Liver (tissue), 9 donors: Measurements from ENCODE around the gene ADAD1. TPM values are rescaled to one million over a fixed set of nuclear protein-coding genes. Genes with fewer than 3 reads are reported as not detected.

Experiments used
- DNase-seq: peaks from one replicate; pipeline ENCODE4 v3.0.0-alpha.2; 2017; ENCODE audit warnings: low spot score
- H3K27ac ChIP-seq, 2 donors: one replicate each; pipeline ENCODE4 v1.7.0; 2013; ENCODE audit warnings: inconsistent platforms in 2 of 2, low read length in 2 of 2, control low read depth in 1 of 2, low read depth in 1 of 2, mild to moderate bottlenecking in 1 of 2
- H3K27me3 ChIP-seq, 4 donors: one replicate each; pipeline versions ENCODE4 v1.6.1 to v1.7.0; 2013; ENCODE audit warnings: low read length in 3 of 4, inconsistent platforms in 1 of 4, mild to moderate bottlenecking in 1 of 4, moderate library complexity in 1 of 4; ENCODE audit not compliant: control insufficient read depth in 4 of 4, insufficient read depth in 4 of 4
- H3K36me3 ChIP-seq, 4 donors: one replicate each; pipeline versions ENCODE4 v1.6.1 to v1.7.0; 2013; ENCODE audit warnings: low read length in 3 of 4, mild to moderate bottlenecking in 3 of 4, low read depth in 1 of 4, moderate library complexity in 1 of 4; ENCODE audit not compliant: control insufficient read depth in 4 of 4, insufficient read depth in 3 of 4
- H3K4me1 ChIP-seq, 4 donors: one replicate each; pipeline versions ENCODE4 v1.6.1 to v1.7.0; 2013; ENCODE audit warnings: low read length in 3 of 4, mild to moderate bottlenecking in 3 of 4, moderate library complexity in 1 of 4; ENCODE audit not compliant: control insufficient read depth in 4 of 4, insufficient read depth in 4 of 4
- H3K4me3 ChIP-seq, 3 donors: one replicate each; pipeline versions ENCODE4 v1.6.1 to v1.7.0; 2013; ENCODE audit warnings: low read length in 3 of 3, control low read depth in 1 of 3, low read depth in 1 of 3, mild to moderate bottlenecking in 1 of 3
- H3K9ac ChIP-seq, 2 donors: one replicate each; pipeline ENCODE4 v1.7.0; 2013; ENCODE audit warnings: low read length in 2 of 2, mild to moderate bottlenecking in 2 of 2, moderate library complexity in 2 of 2, control low read depth in 1 of 2, low read depth in 1 of 2
- H3K9me3 ChIP-seq, 4 donors: one replicate each; pipeline versions ENCODE4 v1.6.1 to v1.7.0; 2013; ENCODE audit warnings: low read length in 3 of 4; ENCODE audit not compliant: control insufficient read depth in 4 of 4
- ATF3 ChIP-seq: IDR thresholded peaks from 2 replicates; pipeline ENCODE4 v1.6.1; 2016; ENCODE audit warnings: antibody characterized with exemption
- CTCF ChIP-seq: fragments of 150-350 bp; IDR thresholded peaks from 2 replicates; pipeline ENCODE4 v1.5.1; 2017; ENCODE audit warnings: improper control_type of control experiment, low read depth, low read length; ENCODE audit not compliant: missing input control
- EGR1 ChIP-seq, 2 donors: IDR thresholded peaks; 2 replicates each; pipeline ENCODE4 v1.6.1; 2016 to 2018; ENCODE audit warnings: antibody characterized with exemption in 2 of 2, low read depth in 2 of 2
- FOXA1 ChIP-seq: IDR thresholded peaks from 2 replicates; pipeline ENCODE4 v1.6.1; 2016; ENCODE audit warnings: antibody characterized with exemption
- HNF4A ChIP-seq, 2 donors: conservative IDR thresholded peaks; 2 replicates each; pipeline ENCODE4 v1.6.1; 2016; ENCODE audit warnings: antibody characterized with exemption in 2 of 2, mild to moderate bottlenecking in 2 of 2
- HNF4G ChIP-seq: IDR thresholded peaks from 2 replicates; pipeline ENCODE4 v1.6.1; 2016; ENCODE audit warnings: antibody characterized with exemption
- MAX ChIP-seq: IDR thresholded peaks from 2 replicates; pipeline ENCODE4 v1.6.1; 2016; ENCODE audit warnings: antibody characterized with exemption
- NR2F2 ChIP-seq: IDR thresholded peaks from 2 replicates; pipeline ENCODE4 v1.6.1; 2016; ENCODE audit warnings: antibody characterized with exemption
- RAD21 ChIP-seq, 2 donors: IDR thresholded peaks; 2 replicates each; pipeline ENCODE4 v1.6.1; 2016; ENCODE audit warnings: antibody characterized with exemption in 2 of 2, mild to moderate bottlenecking in 2 of 2
- SP1 ChIP-seq: IDR thresholded peaks from 2 replicates; pipeline ENCODE4 v1.6.1; 2018; ENCODE audit warnings: antibody characterized with exemption, mild to moderate bottlenecking
- YY1 ChIP-seq: IDR thresholded peaks from 2 replicates; pipeline ENCODE4 v1.6.1; 2016; ENCODE audit warnings: antibody characterized with exemption, mild to moderate bottlenecking
- ZBTB33 ChIP-seq: IDR thresholded peaks from 2 replicates; pipeline ENCODE4 v1.6.1; 2016; ENCODE audit warnings: antibody characterized with exemption
- WGBS: extraction: QIAGEN DNeasy Blood & Tissue Kit; methylation state at CpG from one replicate; pipeline ENCODE4 v1.1.7; 2013; 5-methylcytosine and 5-hydroxymethylcytosine counted together
- polyA plus RNA-seq, 2 donors: library from polyadenylated mRNA; stranded (reverse) in 1 of 2; unstranded in 1 of 2; fragments of 200-250 nt in 1 of 2; fragments of >200 nt in 1 of 2; fragmentation: Nextera tagmentation in 1 of 2; extraction: Ambion mirVana in 1 of 2; gene quantifications; one replicate each; pipeline versions ENCODE4 v1.2.1 to v1.2.3, GENCODE V29; 2013 to 2015
- total RNA-seq, 2 donors: library from RNA; depleted of rRNA; stranded (reverse); fragments of >200 nt; gene quantifications; one replicate each; pipeline ENCODE4 v1.2.3, GENCODE V29; 2014
- donor health status: healthy.
- donor health status: healthy.
- donor health status: healthy.
- donor health status: healthy.
- donor health status: healthy.

Gene ADAD1
- total and polyA plus RNA-seq, 4 donors, result not detected

- peak overlapping the region in 1 of 3 donors; percentile 23 for H3K4me3 ChIP-seq
Measured at GRCh38 chr4:122458625-122459024, 79.8 kb downstream of the ADAD1 start.

GRCh38 chr4:122469457-122469856 lies 90.6 kb downstream of the ADAD1 start:
- DNase-seq, result no peak
- H3K4me3 ChIP-seq, result no peak overlapping the region
- H3K27ac ChIP-seq, result no peak overlapping the region
- peaks cover 0 to 2% (median 0%) of the 10 kb centered on the region in 4 donors for H3K27me3 ChIP-seq
- H3K4me1 ChIP-seq, result no peaks in the 10 kb centered on the region
- no peak for TF ChIP-seq RAD21 (IDR thresholded peaks at IDR 0.05)
- TF ChIP-seq MAX, result no peak
- TF ChIP-seq CTCF, result no peak
- TF ChIP-seq ZBTB33, result no peak
- no peak for TF ChIP-seq SP1
- TF ChIP-seq EGR1 (IDR thresholded peaks at IDR 0.05; ENCODE audit: low read depth in 2 of 2), result no peak
- TF ChIP-seq YY1, result no peak
- no peak for TF ChIP-seq NR2F2
- no peak for TF ChIP-seq HNF4G
- no peak overlapping the region for H3K9ac ChIP-seq
- peaks cover 0 to 2% (median 0%) of the 10 kb centered on the region in 4 donors for H3K9me3 ChIP-seq
- 91% methylated on average over 1 of the region's 1 CpG for WGBS
- H3K36me3 ChIP-seq, result no peaks in the 10 kb centered on the region

More at GRCh38 chr4:122458625-122459024, 79.8 kb downstream of the ADAD1 start:
- Histone ChIP-seq H3K27ac (no peak overlapping the region), H3K27me3 (no peaks in the 10 kb centered on the region), H3K9me3 (no peaks in the 10 kb centered on the region), H3K36me3 (no peaks in the 10 kb centered on the region), H3K4me1 (no peaks in the 10 kb centered on the region), H3K9ac (no peak overlapping the region)
- WGBS, result 35% methylated on average over 5 of the region's 5 CpGs
- no peak for DNase-seq
- TF ChIP-seq MAX (no peak), NR2F2 (no peak), ATF3 (no peak), RAD21 (IDR thresholded peaks at IDR 0.05) (no peak), FOXA1 (no peak), ZBTB33 (no peak), HNF4G (no peak), SP1 (no peak), HNF4A (conservative IDR thresholded peaks at IDR 0.05) (no peak), CTCF (no peak), EGR1 (IDR thresholded peaks at IDR 0.05; ENCODE audit: low read depth in 2 of 2) (no peak)
